MM.1S (cell line): ENCODE results near the gene CFAP58.

Source experiments
- DNase-seq: peaks from one replicate; pipeline ENCODE4 v3.0.0-alpha.2; 2015
- H2AFZ ChIP-seq: fragments of 300-600 bp; sonication (generic); 2 replicates; pipeline ENCODE4 v1.6.0; 2016; ENCODE audit warnings: antibody characterized with exemption, low read length
- H3F3A ChIP-seq: fragments of 300-600 bp; sonication (generic); 2 replicates; pipeline ENCODE4 v1.6.1; 2016; ENCODE audit warnings: mild to moderate bottlenecking, antibody characterized with exemption, low read length, moderate library complexity, mixed read lengths; ENCODE audit not compliant: insufficient read depth
- H3K27ac ChIP-seq: fragments of 300-600 bp; sonication (generic); 2 replicates; pipeline ENCODE4 v1.5.1; 2016; ENCODE audit warnings: mild to moderate bottlenecking, low read length
- H3K27me3 ChIP-seq: fragments of 300-600 bp; sonication (generic); replicated peaks from 2 replicates; pipeline ENCODE4 v1.6.0; 2016; ENCODE audit warnings: low read length; ENCODE audit not compliant: insufficient read depth
- H3K36me3 ChIP-seq: fragments of 300-600 bp; sonication (generic); replicated peaks from 2 replicates; pipeline ENCODE4 v1.6.1; 2016; ENCODE audit warnings: mild to moderate bottlenecking, low read length, mixed read lengths; ENCODE audit not compliant: insufficient read depth
- H3K4me1 ChIP-seq: fragments of 300-600 bp; sonication (generic); 2 replicates; pipeline ENCODE4 v1.6.1; 2016; ENCODE audit warnings: low read length, mixed read lengths
- H3K4me2 ChIP-seq: fragments of 300-600 bp; sonication (generic); 2 replicates; pipeline ENCODE4 v1.6.0; 2016; ENCODE audit warnings: low read depth, low read length
- H3K4me3 ChIP-seq: fragments of 300-600 bp; sonication (generic); 2 replicates; pipeline ENCODE4 v1.5.1; 2016; ENCODE audit warnings: low read length, mixed read lengths
- H3K79me2 ChIP-seq: fragments of 300-600 bp; sonication (generic); 2 replicates; pipeline ENCODE4 v1.6.1; 2016; ENCODE audit warnings: mixed run types, low read length, mixed read lengths
- H3K9ac ChIP-seq: fragments of 300-600 bp; sonication (generic); 2 replicates; pipeline ENCODE4 v1.6.1; 2016; ENCODE audit warnings: low read length, mixed read lengths
- H3K9me2 ChIP-seq: fragments of 300-600 bp; sonication (generic); replicated peaks from 2 replicates; pipeline ENCODE4 v1.6.1; 2016; ENCODE audit warnings: mild to moderate bottlenecking, low read length, mixed read lengths; ENCODE audit not compliant: insufficient read depth
- H3K9me3 ChIP-seq: fragments of 300-600 bp; sonication (generic); replicated peaks from 2 replicates; pipeline ENCODE4 v1.6.1; 2016; ENCODE audit warnings: mild to moderate bottlenecking, low read length, mixed read lengths; ENCODE audit not compliant: insufficient read depth
- H4K20me1 ChIP-seq: fragments of 300-600 bp; sonication (generic); 2 replicates; pipeline ENCODE4 v1.6.1; 2016; ENCODE audit warnings: mild to moderate bottlenecking, low read length, moderate library complexity, mixed read lengths; ENCODE audit not compliant: insufficient read depth
- EZH2 ChIP-seq: fragments of 300-600 bp; sonication (generic); optimal IDR thresholded peaks from 2 replicates; pipeline ENCODE3; 2017; ENCODE audit warnings: low read depth, mild to moderate bottlenecking, antibody characterized with exemption, low read length, mixed read lengths
- EZH2phosphoT487 ChIP-seq: fragments of 300-600 bp; sonication (generic); IDR thresholded peaks from 2 replicates; pipeline ENCODE4 v1.6.1; 2018; ENCODE audit warnings: antibody characterized with exemption, low read length
- TF ChIP-seq, protein P1 (sequence below): fragments of 300-600 bp; sonication (generic); IDR thresholded peaks from 2 replicates; pipeline ENCODE4 v1.5.1; 2016; ENCODE audit warnings: antibody characterized with exemption, low read length, mixed read lengths

Gene CFAP58

DNA sequence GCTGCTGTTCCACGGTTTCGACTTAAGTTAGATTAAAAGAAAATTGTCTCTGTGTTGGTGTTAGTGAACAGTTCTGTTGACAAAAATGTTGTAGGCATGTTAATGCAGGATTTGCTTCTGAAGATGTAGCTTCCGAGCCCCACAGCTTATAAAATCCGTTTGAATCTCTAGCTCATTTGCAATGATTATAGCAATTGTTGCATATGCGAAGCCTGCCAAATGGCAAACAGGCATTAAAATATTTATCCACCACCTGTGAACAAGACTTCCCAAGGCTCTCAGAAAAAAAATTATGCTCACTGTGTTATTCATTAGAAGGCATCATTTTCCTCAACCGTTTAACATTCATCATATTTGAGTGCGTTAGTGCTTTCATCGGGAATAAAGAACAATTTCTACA is 14.3 kb downstream of the CFAP58 start:
- H3K79me2 ChIP-seq, result no peaks in the 10 kb centered on the region
- no peaks in the 10 kb centered on the region for H3K9me2 ChIP-seq
- H2AFZ ChIP-seq, result no peak overlapping the region
- no peak overlapping the region for H3K4me3 ChIP-seq
- H3F3A ChIP-seq, result no peaks in the 10 kb centered on the region
- H3K27ac ChIP-seq, result no peak overlapping the region
- TF ChIP-seq, protein P1, sequence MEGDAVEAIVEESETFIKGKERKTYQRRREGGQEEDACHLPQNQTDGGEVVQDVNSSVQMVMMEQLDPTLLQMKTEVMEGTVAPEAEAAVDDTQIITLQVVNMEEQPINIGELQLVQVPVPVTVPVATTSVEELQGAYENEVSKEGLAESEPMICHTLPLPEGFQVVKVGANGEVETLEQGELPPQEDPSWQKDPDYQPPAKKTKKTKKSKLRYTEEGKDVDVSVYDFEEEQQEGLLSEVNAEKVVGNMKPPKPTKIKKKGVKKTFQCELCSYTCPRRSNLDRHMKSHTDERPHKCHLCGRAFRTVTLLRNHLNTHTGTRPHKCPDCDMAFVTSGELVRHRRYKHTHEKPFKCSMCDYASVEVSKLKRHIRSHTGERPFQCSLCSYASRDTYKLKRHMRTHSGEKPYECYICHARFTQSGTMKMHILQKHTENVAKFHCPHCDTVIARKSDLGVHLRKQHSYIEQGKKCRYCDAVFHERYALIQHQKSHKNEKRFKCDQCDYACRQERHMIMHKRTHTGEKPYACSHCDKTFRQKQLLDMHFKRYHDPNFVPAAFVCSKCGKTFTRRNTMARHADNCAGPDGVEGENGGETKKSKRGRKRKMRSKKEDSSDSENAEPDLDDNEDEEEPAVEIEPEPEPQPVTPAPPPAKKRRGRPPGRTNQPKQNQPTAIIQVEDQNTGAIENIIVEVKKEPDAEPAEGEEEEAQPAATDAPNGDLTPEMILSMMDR, result no peak
- TF ChIP-seq EZH2phosphoT487 (no peak), EZH2 (no peak)
- no peaks in the 10 kb centered on the region for H3K27me3 ChIP-seq
- no peaks in the 10 kb centered on the region for H3K36me3 ChIP-seq
- no peaks in the 10 kb centered on the region for H4K20me1 ChIP-seq
- no peaks in the 10 kb centered on the region for H3K4me1 ChIP-seq
- no peak for DNase-seq
- no peak overlapping the region for H3K4me2 ChIP-seq
- H3K9ac ChIP-seq, result no peak overlapping the region
- H3K9me3 ChIP-seq, result no peaks in the 10 kb centered on the region

DNA sequence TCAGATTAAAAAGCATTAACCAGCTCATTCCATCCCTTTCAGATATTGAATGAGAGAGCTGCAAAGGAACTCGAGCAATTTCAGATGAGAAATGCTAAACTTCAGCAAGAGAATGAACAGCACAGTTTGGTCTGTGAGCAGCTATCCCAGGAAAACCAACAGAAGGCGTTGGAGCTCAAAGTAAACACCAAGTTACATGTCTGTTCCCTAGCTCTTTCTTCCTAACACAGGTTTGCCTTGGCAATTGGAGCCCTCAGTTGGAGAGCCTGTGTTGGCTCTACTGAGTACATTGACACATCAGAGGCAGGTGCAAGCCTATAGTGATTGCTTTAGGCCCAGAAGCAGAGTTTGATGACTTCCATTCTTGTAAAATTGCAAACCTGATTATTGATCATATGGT is 14.7 kb downstream of the CFAP58 start:
- Histone ChIP-seq H2AFZ (no peak overlapping the region), H3K4me1 (no peaks in the 10 kb centered on the region)

GRCh38 chr10:104371753-104372152 is 18.1 kb downstream of the CFAP58 start:
- Histone ChIP-seq H3K4me3 (no peak overlapping the region), H3K9me2 (no peaks in the 10 kb centered on the region), H3K27me3 (no peaks in the 10 kb centered on the region), H3K9me3 (no peaks in the 10 kb centered on the region), H3K36me3 (no peaks in the 10 kb centered on the region), H3K4me1 (no peaks in the 10 kb centered on the region), H3K4me2 (no peak overlapping the region), H4K20me1 (no peaks in the 10 kb centered on the region), H3K27ac (no peak overlapping the region), H3K9ac (no peak overlapping the region), H2AFZ (no peak overlapping the region), H3F3A (no peaks in the 10 kb centered on the region), H3K79me2 (no peaks in the 10 kb centered on the region)
- TF ChIP-seq EZH2phosphoT487 (no peak), EZH2 (no peak)
- TF ChIP-seq, protein P1, result no peak
- no peak for DNase-seq

More for the DNA sequence above, 14.7 kb downstream of the CFAP58 start:
- no peak overlapping the region for H3K4me2 ChIP-seq
- H3K9me3 ChIP-seq, result no peaks in the 10 kb centered on the region
- no peaks in the 10 kb centered on the region for H3F3A ChIP-seq
- H3K4me3 ChIP-seq, result no peak overlapping the region
- no peaks in the 10 kb centered on the region for H3K36me3 ChIP-seq
- no peaks in the 10 kb centered on the region for H4K20me1 ChIP-seq
- TF ChIP-seq EZH2 (no peak), EZH2phosphoT487 (no peak)
- TF ChIP-seq, protein P1, result no peak
- no peaks in the 10 kb centered on the region for H3K27me3 ChIP-seq
- no peak overlapping the region for H3K9ac ChIP-seq
- no peaks in the 10 kb centered on the region for H3K79me2 ChIP-seq
- DNase-seq, result no peak
- H3K9me2 ChIP-seq, result no peaks in the 10 kb centered on the region
- H3K27ac ChIP-seq, result no peak overlapping the region
